DOHH2 (cell line): ENCODE results near the gene OR4P4.

ENCODE experiments used
- H3F3A ChIP-seq: fragments of 200-600 bp; sonication (generic), shearing (Covaris generic); 2 replicates; pipeline ENCODE4 v1.6.0; 2016; ENCODE audit warnings: antibody characterized with exemption, mild to moderate bottlenecking; ENCODE audit not compliant: control insufficient read depth, insufficient read depth
- H3K27ac ChIP-seq: fragments of 200-600 bp; sonication (generic); 2 replicates; pipeline ENCODE4 v1.5.1; 2014; ENCODE audit warnings: low read depth, mild to moderate bottlenecking, low read length, moderate library complexity
- H3K27me3 ChIP-seq: fragments of 200-600 bp; sonication (generic); 2 replicates; pipeline ENCODE4 v1.6.1; 2014; ENCODE audit warnings: mild to moderate bottlenecking, low read length, mixed read lengths; ENCODE audit not compliant: control insufficient read depth
- H3K36me3 ChIP-seq: fragments of 200-600 bp; sonication (generic); 2 replicates; pipeline ENCODE4 v1.6.1; 2014; ENCODE audit warnings: mild to moderate bottlenecking, low read length, moderate library complexity, mixed read lengths; ENCODE audit not compliant: control insufficient read depth
- H3K4me1 ChIP-seq: fragments of 200-600 bp; sonication (generic); 2 replicates; pipeline ENCODE4 v1.6.1; 2014; ENCODE audit warnings: mild to moderate bottlenecking, low read length, mixed read lengths; ENCODE audit not compliant: control insufficient read depth
- H3K4me2 ChIP-seq: fragments of 200-600 bp; sonication (generic); 2 replicates; pipeline ENCODE4 v1.6.0; 2014; ENCODE audit warnings: mild to moderate bottlenecking, low read length, moderate library complexity
- H3K4me3 ChIP-seq: fragments of 200-600 bp; sonication (generic); 2 replicates; pipeline ENCODE4 v1.5.1; 2014; ENCODE audit warnings: mild to moderate bottlenecking, low read length, mixed read lengths
- H3K79me2 ChIP-seq: fragments of 200-600 bp; sonication (generic); 2 replicates; pipeline ENCODE4 v1.6.1; 2014; ENCODE audit warnings: mild to moderate bottlenecking, low read length, mixed read lengths; ENCODE audit not compliant: control insufficient read depth
- H3K9me2 ChIP-seq: fragments of 200-600 bp; sonication (generic); replicated peaks from 2 replicates; pipeline ENCODE4 v1.6.1; 2014; ENCODE audit warnings: mild to moderate bottlenecking, low read length, mixed read lengths; ENCODE audit not compliant: control insufficient read depth
- H3K9me3 ChIP-seq: fragments of 200-600 bp; sonication (generic); 2 replicates; pipeline ENCODE4 v1.6.1; 2014; ENCODE audit warnings: antibody characterized with exemption, low read length, mixed read lengths; ENCODE audit not compliant: control insufficient read depth, insufficient read depth
- H4K20me1 ChIP-seq: fragments of 200-600 bp; sonication (generic); 2 replicates; pipeline ENCODE4 v1.6.0; 2014; ENCODE audit warnings: low read depth, mild to moderate bottlenecking, antibody characterized with exemption, low read length, moderate library complexity; ENCODE audit not compliant: control insufficient read depth, insufficient read depth
- EZH2phosphoT487 ChIP-seq: fragments of 200-600 bp; sonication (generic); IDR thresholded peaks from 2 replicates; pipeline ENCODE4 v1.6.1; 2017; ENCODE audit warnings: borderline replicate concordance, mild to moderate bottlenecking, antibody characterized with exemption, low read length, moderate library complexity, mixed read lengths
- TF ChIP-seq, protein P1 (sequence below): fragments of 200-600 bp; sonication (generic); IDR thresholded peaks from one replicate; pipeline ENCODE4 v1.5.1; 2014; ENCODE audit warnings: antibody characterized with exemption, mild to moderate bottlenecking, low read depth, low read length; ENCODE audit not compliant: poor library complexity, severe bottlenecking

The OR4P4 gene

DNA sequence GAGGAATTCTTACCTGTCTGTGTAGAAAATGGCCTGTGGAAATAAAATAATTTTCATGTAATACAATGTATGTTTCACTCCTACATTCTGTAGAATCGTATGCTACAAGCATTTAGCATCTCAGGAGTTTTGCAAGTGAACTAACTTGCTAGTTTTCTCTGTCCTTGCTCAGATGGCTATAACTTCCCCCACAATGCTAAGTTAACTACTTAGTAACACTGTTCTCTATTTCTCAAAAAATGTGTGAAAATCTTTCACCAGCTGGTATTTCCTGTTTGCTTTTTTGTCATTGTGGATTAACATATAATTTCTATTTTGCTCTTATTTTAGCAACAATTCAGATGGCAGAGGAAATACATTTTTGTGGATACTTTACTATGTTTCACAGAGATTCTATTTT is 17.6 kb downstream of the OR4P4 start:
- Histone ChIP-seq H3K4me3 (no peak overlapping the region), H3K9me2 (no peaks in the 10 kb centered on the region), H3K27me3 (no peaks in the 10 kb centered on the region), H3K36me3 (no peaks in the 10 kb centered on the region), H3K79me2 (no peaks in the 10 kb centered on the region), H4K20me1 (no peaks in the 10 kb centered on the region), H3K4me2 (no peak overlapping the region), H3K27ac (no peak overlapping the region), H3F3A (no peaks in the 10 kb centered on the region), H3K9me3 (no peaks in the 10 kb centered on the region), H3K4me1 (no peaks in the 10 kb centered on the region)
- no peak for TF ChIP-seq EZH2phosphoT487
- TF ChIP-seq, protein P1, sequence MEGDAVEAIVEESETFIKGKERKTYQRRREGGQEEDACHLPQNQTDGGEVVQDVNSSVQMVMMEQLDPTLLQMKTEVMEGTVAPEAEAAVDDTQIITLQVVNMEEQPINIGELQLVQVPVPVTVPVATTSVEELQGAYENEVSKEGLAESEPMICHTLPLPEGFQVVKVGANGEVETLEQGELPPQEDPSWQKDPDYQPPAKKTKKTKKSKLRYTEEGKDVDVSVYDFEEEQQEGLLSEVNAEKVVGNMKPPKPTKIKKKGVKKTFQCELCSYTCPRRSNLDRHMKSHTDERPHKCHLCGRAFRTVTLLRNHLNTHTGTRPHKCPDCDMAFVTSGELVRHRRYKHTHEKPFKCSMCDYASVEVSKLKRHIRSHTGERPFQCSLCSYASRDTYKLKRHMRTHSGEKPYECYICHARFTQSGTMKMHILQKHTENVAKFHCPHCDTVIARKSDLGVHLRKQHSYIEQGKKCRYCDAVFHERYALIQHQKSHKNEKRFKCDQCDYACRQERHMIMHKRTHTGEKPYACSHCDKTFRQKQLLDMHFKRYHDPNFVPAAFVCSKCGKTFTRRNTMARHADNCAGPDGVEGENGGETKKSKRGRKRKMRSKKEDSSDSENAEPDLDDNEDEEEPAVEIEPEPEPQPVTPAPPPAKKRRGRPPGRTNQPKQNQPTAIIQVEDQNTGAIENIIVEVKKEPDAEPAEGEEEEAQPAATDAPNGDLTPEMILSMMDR, result no peak

DNA sequence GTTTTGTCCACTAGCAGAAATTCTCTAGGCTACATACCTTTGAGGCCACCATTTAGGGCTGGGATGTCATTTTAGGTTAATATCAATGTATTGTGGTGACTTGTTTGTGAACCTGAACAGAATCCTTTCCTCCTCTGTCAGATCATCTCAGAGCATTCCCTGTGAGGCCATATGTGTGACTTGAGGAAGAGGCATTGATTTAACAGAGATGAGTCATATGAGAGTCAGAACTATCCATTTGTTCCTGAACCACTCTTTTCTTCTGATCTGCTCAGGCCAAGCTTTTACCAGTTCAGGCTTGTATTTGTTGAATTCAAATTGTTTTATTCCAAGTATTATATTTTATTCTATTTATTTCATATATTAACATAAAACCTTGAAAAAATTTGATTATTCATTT is 20.2 kb downstream of the OR4P4 start:
- H3K27me3 ChIP-seq, result no peaks in the 10 kb centered on the region
- H3K4me1 ChIP-seq, result no peaks in the 10 kb centered on the region
- no peaks in the 10 kb centered on the region for H3K9me2 ChIP-seq
- no peaks in the 10 kb centered on the region for H3K9me3 ChIP-seq
- H4K20me1 ChIP-seq, result no peaks in the 10 kb centered on the region
- no peaks in the 10 kb centered on the region for H3K79me2 ChIP-seq
- no peak overlapping the region for H3K27ac ChIP-seq
- no peak overlapping the region for H3K4me3 ChIP-seq
- no peaks in the 10 kb centered on the region for H3K36me3 ChIP-seq
- no peak overlapping the region for H3K4me2 ChIP-seq
- no peaks in the 10 kb centered on the region for H3F3A ChIP-seq
- TF ChIP-seq EZH2phosphoT487, result no peak
- TF ChIP-seq, protein P1, result no peak

DNA sequence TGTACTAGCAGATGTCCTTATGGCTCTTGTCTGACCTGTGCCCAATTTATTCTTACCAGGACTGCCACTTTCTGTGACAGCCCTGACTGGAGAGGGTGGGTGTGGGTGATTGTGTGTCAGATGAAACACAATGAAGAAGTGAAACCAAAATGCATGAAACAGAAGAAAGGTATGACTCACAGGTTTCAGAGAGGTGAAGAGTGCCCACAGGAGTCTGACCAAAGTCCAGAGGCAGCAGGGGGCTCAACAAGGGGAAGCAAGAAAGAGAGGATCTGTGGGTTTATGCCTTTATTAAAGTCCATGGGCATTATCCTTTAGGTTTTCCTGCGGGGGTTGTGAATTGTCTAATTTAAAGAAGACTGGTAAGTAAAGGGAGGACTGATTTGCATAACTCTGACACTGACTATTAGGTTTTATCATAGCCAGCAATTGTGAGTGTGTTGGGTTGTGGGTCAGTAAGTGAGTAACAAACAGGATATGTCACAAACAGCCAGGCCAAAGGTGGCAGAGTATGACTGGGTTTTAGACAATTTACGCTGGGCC is 23.2 kb downstream of the OR4P4 start:
- Histone ChIP-seq H3K79me2 (no peaks in the 10 kb centered on the region), H3K9me3 (no peaks in the 10 kb centered on the region), H3K4me1 (no peaks in the 10 kb centered on the region), H3K4me2 (no peak overlapping the region), H3F3A (no peaks in the 10 kb centered on the region), H3K36me3 (no peaks in the 10 kb centered on the region), H3K9me2 (no peaks in the 10 kb centered on the region), H3K4me3 (no peak overlapping the region), H4K20me1 (no peaks in the 10 kb centered on the region), H3K27ac (no peak overlapping the region), H3K27me3 (no peaks in the 10 kb centered on the region)
- no peak for TF ChIP-seq EZH2phosphoT487
- TF ChIP-seq, protein P1, result no peak

DNA sequence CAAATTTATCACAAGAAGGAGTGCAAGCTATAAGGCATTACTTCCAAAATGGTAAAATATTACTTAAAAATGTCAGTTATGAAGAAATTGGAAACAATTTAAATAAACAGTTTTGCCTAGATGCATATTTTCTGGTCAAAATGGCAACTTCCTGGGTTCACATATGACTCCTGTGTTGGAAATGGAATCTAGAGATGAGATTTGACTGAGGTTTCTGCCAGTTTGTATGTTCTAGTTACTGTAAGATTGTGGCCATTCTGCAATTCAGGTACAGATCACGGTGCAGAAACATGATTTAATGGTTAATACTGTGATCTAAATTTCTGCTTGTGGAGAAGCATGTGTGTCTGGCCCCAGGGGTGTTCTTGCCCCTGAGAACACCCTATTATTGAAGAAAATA is 23.7 kb downstream of the OR4P4 start:
- Histone ChIP-seq H3K4me2 (no peak overlapping the region), H3K27ac (no peak overlapping the region), H3K4me1 (no peaks in the 10 kb centered on the region), H3F3A (no peaks in the 10 kb centered on the region), H4K20me1 (no peaks in the 10 kb centered on the region), H3K36me3 (no peaks in the 10 kb centered on the region), H3K27me3 (no peaks in the 10 kb centered on the region), H3K9me2 (no peaks in the 10 kb centered on the region), H3K9me3 (no peaks in the 10 kb centered on the region), H3K79me2 (no peaks in the 10 kb centered on the region), H3K4me3 (no peak overlapping the region)
- TF ChIP-seq, protein P1, result no peak
- no peak for TF ChIP-seq EZH2phosphoT487
